22Rv1 (cell line): ENCODE results near the gene CAMSAP2.

ENCODE experiments used
- ZFX ChIP-seq: fragments of 450-650 bp; IDR thresholded peaks from 2 replicates; pipeline ENCODE4 v1.6.1; 2017; ENCODE audit warnings: antibody characterized with exemption, borderline replicate concordance
- TF ChIP-seq, protein P1 (sequence below): fragments of 450-650 bp; IDR thresholded peaks from 2 replicates; pipeline ENCODE4 v1.5.1; 2017; ENCODE audit warnings: mild to moderate bottlenecking

DNA sequence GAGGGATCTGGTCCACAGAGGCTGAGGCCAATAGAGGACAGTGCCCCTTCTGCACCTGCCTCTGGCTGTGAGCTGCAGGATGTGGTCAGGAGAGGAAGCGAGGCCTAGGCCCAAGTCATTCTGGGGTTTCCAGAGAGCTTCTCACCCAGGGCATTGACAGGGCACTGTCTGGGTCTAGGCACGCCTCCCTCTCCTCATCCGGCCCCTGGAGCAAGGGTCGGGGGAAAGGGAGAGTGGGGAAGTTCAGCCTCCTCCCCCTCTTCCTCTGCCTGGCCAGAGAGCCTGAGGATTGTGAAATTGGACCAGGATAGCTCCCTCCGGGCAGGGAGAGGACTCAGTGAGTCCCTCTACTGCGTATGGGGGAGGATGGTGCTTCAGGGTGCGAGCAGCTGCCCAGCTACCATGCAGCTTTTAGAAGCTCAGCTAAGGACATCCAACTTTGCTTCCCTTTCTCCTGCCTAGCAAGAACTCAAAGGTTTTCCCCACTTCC is 149.7 kb downstream of the CAMSAP2 start:
- TF ChIP-seq, protein P1, sequence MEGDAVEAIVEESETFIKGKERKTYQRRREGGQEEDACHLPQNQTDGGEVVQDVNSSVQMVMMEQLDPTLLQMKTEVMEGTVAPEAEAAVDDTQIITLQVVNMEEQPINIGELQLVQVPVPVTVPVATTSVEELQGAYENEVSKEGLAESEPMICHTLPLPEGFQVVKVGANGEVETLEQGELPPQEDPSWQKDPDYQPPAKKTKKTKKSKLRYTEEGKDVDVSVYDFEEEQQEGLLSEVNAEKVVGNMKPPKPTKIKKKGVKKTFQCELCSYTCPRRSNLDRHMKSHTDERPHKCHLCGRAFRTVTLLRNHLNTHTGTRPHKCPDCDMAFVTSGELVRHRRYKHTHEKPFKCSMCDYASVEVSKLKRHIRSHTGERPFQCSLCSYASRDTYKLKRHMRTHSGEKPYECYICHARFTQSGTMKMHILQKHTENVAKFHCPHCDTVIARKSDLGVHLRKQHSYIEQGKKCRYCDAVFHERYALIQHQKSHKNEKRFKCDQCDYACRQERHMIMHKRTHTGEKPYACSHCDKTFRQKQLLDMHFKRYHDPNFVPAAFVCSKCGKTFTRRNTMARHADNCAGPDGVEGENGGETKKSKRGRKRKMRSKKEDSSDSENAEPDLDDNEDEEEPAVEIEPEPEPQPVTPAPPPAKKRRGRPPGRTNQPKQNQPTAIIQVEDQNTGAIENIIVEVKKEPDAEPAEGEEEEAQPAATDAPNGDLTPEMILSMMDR: no peak
- no peak for TF ChIP-seq ZFX
